Fibroblast of the aortic adventitia (primary cell): ENCODE results near the gene NFYA. TPM values are rescaled to one million over a fixed set of nuclear protein-coding genes. Genes with fewer than 3 reads are reported as not detected.

Source experiments
- DNase-seq: peaks from one replicate; pipeline ENCODE4 v3.0.0-alpha.2; 2010; ENCODE audit warnings: low read depth
- H3K4me3 ChIP-seq: 2 replicates; pipeline ENCODE4 v1.5.1; 2011; ENCODE audit warnings: low read depth, mild to moderate bottlenecking, control low read depth, low read length, moderate library complexity
- total RNA-seq: library from RNA; depleted of rRNA; stranded (reverse); fragments of >200 nt; gene quantifications from 2 replicates; pipeline ENCODE4 v1.2.3, GENCODE V29; 2012; ENCODE audit warnings: low replicate concordance
- TF ChIP-seq, protein P1 (sequence below): IDR thresholded peaks from 2 replicates; pipeline ENCODE4 v1.5.1; 2011; ENCODE audit warnings: mild to moderate bottlenecking, low read length, control low read depth, inconsistent platforms; ENCODE audit not compliant: insufficient read depth

NFYA gene
- total RNA-seq, 1 donor = 14.2 TPM

DNA sequence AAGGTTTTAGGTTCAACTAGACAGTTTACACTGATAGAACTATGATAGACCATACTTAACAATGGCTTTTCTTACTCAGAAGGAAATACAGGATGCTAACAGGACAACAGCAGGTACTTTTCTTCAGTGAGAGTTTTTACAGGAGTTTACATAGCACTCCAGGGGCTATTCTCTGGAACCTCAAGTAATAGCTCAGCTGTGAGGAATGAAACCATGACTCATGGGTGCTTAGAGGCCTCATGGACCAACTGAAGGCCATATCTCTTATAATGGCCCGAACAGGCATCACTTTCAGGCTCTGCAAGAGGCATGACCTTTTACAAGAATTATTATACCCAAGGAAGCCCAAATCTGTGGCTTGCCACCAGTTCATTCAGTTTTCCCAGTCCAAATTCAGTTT is 49.6 kb downstream of the NFYA start:
- TF ChIP-seq, protein P1, sequence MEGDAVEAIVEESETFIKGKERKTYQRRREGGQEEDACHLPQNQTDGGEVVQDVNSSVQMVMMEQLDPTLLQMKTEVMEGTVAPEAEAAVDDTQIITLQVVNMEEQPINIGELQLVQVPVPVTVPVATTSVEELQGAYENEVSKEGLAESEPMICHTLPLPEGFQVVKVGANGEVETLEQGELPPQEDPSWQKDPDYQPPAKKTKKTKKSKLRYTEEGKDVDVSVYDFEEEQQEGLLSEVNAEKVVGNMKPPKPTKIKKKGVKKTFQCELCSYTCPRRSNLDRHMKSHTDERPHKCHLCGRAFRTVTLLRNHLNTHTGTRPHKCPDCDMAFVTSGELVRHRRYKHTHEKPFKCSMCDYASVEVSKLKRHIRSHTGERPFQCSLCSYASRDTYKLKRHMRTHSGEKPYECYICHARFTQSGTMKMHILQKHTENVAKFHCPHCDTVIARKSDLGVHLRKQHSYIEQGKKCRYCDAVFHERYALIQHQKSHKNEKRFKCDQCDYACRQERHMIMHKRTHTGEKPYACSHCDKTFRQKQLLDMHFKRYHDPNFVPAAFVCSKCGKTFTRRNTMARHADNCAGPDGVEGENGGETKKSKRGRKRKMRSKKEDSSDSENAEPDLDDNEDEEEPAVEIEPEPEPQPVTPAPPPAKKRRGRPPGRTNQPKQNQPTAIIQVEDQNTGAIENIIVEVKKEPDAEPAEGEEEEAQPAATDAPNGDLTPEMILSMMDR = no peak
- H3K4me3 ChIP-seq = no peak overlapping the region

DNA sequence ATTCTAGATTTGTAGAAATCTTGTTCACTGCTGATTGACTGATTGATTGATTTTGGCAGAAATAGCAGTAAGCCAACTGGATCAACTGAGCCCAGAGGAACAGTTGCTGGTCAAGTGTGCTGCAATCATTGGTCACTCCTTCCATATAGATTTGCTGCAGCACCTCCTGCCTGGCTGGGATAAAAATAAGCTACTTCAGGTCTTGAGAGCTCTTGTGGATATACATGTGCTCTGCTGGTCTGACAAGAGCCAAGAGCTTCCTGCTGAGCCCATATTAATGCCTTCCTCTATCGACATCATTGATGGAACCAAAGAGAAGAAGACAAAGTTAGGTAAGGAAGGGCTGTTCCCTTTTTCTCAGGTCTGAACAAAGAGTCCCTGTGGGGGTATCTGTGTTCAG is 50.1 kb downstream of the NFYA start:
- TF ChIP-seq, protein P1 = no peak
- no peak overlapping the region for H3K4me3 ChIP-seq
- no peak for DNase-seq

More for the DNA sequence above, 49.6 kb downstream of the NFYA start:
- DNase-seq = peak; percentile 4

- no peak overlapping the region for H3K4me3 ChIP-seq
- DNase-seq = no peak
- TF ChIP-seq, protein P1 = no peak
These were observed 52.5 kb downstream of the NFYA start for GRCh38 chr6:41125282-41125681.

GRCh38 chr6:41132254-41132653 is 59.5 kb downstream of the NFYA start:
- DNase-seq = no peak
- TF ChIP-seq, protein P1 = no peak
- H3K4me3 ChIP-seq = no peak overlapping the region

DNA sequence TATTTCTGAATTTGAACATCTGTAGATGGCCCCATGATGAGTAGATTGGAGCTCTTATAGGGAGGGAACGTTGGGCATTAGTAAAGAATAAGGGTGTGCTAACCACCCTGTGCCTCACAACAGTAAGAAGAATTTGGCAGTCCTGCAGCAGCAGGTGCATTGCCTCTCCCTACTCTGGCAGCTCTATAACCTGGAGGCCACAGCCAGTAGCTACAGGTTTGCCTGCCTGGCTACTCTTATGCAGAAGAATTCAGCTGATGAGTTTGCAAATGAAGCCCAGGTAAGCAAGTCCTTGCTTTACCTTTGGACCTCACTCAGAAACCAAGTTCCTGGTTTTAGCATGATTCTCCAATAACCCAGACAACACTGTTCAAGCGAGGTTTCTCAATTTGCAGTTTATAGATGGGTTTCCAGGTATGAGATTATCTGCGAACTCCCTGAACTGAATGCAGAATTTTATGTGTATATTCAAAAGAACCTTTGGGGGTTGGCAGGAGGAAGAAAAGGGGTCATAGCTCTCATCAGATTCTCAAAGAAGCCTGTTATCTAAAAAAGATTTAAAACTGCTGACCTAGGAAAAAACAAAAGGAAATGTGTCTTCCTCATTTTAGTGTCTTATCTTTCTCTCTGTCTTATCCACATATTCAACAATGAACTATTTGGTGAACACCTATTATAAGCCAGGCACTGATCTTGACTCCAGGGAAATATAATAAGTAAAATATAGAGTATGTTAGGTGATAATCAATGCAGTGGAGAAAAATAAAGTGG is 62.5 kb downstream of the NFYA start:
- no peak overlapping the region for H3K4me3 ChIP-seq
- no peak for DNase-seq
- TF ChIP-seq, protein P1 = no peak

DNA sequence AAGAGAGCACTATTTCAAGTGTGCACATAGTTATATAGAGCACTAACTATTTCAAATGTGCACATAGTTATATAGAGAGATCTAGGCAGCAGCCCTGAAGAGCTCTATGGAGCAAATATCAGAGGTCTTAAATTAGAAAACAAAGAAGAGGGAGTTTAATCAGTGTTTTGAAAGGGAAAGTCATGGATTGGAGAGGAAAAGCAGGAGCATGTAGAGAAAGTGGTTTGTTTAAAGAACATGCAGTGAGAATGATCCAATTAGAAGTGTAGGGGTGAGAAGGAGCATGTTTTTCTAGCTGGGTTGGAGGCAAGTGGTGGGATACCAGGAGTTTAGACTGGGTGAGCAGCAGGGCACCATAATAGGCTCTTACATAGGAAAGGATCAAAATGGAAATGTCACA is 64.1 kb downstream of the NFYA start:
- no peak overlapping the region for H3K4me3 ChIP-seq
- TF ChIP-seq, protein P1 = no peak
- DNase-seq = no peak

DNA sequence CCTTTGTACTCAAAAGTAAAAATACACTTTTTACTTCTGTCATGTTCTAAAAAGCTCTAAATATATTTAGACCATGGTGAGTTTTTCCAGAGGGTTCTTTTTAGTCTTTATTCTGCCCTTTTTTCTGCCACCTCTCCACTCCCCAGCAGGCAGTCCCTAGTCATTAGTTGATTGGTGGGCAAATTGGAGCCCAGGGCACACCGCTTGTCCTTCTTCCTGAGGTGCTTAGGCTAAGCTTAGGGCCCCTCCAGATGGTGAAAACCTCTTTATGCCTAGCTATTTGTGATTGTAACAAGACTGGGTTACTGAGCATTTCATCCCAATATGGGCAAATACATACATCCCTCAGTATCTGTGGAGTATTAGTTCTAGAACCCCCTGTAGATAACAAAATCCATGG is 75.1 kb downstream of the NFYA start:
- H3K4me3 ChIP-seq = no peak overlapping the region
- no peak for DNase-seq
- TF ChIP-seq, protein P1 = no peak
